ENCODE results near the gene KLB.
"Not testable (repeated sequence)": the region's sequence is repeated elsewhere in the genome, so short reads cannot be mapped to it uniquely, and the experiment has no call there.

Gene KLB

DNA sequence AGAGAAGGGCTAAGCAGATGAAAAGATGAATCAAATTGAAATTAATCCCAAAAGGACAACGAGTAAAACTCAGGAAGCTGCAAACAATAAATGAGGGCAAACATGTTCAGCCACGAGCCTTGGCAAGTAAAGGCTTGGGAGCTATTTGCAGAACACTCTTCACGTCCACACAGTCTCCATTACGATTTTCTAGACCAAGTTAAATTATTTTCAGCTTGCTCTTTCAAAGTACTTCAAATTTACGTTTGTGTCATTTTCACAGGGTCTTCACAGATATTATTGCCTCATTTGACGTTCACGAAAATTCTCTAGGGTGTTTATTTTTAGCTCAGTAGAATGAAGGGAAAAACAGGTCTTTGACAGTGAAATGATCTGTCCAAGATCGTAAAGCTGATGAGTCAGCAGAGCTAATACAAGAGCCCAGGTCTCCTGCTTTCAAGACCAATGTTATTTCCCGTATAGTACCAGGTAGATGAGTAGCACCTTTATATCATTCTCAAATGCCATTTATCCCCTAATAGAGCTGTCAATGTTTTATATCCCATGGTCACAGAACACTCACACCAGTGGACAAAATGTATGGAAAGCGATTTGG, 20.9 kb downstream of the KLB start:
- no peak for DNase-seq

DNA sequence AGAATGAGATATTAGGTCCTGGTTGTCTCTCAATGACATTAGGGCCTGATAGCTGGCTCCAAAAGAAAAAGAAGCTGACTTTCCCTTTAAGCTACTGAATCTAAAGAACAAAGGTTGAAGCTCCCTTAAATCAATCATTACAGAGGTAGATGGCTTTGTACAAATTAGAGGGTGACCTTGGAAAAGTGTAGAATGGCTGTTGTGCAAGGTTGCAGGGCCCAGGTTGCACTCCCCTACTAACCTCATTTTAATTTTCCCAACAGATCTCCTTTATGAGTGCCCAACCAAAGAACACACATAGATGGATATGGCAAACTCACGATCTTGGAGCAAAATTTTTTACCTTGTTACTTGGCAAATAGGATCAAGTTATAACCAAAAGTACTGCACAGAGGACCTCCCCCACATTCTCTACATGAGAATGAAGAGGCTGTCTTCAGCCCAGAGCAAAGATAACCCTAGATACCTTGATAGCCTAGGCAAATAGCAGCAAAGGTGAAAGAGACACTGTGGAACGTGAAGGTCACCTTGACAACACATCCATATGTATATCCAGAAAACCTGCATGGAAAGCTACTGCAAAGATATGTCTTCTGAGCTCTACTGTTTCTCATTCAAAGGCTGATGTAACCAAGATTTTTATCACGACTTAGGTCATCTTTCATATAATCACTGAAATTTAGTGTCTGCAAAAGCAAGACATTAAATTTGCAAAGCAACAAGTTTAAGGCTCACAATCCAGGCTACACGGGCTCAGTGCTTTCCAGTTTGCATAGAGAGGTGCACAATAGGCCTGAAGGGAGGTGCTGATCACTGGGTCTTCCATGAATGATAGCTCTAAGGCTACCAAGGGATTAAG, 23.0 kb downstream of the KLB start:
- DNase-seq, result no peak

DNA sequence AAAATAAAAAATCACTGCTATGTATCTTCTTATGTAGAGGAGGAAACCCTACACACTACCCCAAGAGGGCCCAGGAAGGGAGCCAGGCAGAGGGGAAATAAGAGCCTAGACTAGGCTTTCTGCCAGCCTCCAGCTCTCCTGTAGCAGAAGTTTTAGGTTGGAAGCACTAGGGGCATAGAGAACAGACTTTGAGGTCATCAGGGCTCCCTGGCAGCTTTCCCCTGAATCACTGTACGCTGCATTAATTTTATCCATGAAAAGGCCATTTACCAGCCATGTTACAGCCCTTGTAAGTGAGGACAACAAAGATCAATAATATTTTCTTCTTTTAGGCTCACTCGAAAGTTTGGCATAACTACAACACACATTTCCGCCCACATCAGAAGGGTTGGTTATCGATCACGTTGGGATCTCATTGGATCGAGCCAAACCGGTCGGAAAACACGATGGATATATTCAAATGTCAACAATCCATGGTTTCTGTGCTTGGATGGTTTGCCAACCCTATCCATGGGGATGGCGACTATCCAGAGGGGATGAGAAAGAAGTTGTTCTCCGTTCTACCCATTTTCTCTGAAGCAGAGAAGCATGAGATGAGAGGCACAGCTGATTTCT, 27.3 kb downstream of the KLB start:
- no peak for DNase-seq

DNA sequence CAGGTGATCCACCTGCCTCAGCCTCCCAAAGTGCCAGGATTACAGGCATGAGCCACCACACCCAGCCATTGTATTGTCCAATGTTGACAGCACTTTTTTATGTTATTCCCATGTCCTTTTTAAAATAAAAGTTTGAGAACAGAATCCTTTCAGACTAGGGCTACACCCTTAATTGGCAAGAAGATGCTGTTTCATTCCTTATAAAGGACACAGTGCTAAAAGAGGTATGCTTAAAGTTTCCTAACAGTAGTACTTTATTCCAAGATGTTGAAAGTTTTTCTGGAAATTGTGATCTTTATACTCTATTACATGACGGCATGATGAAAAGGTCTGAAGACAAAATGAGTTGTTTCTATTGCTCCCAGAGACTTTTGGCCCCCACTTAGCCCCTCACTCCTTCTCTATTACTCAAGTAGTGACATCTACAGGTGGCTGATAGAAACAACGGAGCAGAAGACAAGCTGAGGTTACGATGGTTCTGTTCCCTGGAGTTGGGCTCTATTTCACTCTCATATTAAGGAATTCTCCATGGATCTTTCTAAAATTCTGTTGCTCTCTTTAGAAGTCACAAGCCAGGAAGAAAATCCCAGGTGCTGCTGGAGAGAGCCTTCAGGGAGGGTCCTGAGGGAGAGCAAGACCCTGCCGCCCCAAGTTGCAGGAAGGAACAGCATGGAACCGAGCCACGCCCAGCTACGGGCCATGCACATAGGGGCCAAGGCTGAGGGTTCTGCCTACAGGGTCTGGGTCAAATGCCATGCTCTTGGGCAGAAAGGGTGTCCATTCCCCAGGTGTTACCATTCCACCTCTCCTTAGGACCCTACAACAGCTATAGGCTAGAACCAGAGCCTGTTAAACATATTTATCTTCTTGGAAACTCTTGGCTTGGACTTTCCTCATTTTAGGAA, 29.2 kb downstream of the KLB start:
- no peak for DNase-seq

DNA sequence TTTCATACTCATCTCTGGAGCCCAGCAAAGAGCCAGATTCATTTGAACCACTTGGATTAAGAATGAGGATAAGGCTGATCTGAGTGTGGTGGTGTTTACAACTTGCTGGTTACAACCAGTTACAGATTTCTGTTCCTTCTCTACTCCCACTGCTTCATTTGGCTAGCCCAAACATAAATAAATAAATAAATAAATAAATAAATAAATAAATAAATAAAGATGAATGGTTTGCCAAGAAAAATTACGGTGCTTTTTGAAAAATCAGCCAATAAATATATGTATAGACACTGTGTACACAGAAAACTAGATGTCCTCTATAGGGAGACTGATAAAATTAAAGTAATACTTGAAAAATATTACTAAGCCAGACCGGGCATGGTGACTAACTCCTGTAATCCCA, 34.9 kb downstream of the KLB start:
- DNase-seq, result no peak

DNA sequence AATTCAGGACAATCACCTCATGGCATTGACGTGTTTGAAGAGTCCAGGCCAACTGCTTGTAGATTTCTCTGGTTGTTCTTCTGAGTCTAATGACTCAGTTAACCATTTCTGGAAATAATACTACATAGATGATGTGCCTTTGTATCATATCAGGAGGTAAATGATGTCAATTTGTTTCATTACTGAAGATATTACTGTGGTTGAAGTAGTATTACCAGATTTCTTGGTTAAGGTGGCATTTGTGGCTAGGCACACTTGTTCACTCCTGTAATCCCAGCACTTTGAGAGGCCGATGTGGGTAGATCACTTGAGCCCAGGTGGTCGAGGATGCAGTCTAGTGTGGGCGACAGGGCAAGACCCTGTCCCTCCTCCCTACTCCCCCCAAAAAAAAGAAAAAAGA, 36.3 kb downstream of the KLB start:
- DNase-seq, result no peak

DNA sequence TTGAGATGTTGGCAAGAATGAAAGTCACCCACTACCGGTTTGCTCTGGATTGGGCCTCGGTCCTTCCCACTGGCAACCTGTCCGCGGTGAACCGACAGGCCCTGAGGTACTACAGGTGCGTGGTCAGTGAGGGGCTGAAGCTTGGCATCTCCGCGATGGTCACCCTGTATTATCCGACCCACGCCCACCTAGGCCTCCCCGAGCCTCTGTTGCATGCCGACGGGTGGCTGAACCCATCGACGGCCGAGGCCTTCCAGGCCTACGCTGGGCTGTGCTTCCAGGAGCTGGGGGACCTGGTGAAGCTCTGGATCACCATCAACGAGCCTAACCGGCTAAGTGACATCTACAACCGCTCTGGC, 39.7 kb downstream of the KLB start:
- DNase-seq, result no peak

DNA sequence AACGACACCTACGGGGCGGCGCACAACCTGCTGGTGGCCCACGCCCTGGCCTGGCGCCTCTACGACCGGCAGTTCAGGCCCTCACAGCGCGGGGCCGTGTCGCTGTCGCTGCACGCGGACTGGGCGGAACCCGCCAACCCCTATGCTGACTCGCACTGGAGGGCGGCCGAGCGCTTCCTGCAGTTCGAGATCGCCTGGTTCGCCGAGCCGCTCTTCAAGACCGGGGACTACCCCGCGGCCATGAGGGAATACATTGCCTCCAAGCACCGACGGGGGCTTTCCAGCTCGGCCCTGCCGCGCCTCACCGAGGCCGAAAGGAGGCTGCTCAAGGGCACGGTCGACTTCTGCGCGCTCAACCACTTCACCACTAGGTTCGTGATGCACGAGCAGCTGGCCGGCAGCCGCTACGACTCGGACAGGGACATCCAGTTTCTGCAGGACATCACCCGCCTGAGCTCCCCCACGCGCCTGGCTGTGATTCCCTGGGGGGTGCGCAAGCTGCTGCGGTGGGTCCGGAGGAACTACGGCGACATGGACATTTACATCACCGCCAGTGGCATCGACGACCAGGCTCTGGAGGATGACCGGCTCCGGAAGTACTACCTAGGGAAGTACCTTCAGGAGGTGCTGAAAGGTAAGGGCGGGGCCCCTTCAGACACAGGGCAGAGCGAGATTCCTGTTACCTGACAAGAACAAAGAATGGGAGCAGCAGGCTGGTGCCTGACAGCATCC, 40.3 kb downstream of the KLB start:
- DNase-seq, result no peak

DNA sequence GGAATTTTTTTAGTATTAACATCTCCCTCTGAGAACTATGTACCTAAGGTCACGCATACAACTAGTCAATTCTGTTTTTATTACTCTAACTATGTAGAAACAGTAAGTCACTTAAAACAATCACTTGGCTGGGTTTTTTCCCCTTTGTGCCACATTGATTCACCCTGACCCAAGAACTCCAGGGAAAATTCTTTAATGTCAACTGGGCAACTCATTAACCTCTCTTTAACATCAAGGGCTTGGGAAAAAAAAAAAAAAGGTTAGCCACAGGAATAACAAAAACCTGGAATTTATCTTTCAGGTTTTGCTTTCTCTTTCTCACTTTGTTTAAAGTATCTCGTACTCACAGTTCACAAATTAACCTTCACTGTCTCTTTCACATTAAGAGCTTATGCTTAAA, 43.9 kb downstream of the KLB start:
- no peak for DNase-seq

DNA sequence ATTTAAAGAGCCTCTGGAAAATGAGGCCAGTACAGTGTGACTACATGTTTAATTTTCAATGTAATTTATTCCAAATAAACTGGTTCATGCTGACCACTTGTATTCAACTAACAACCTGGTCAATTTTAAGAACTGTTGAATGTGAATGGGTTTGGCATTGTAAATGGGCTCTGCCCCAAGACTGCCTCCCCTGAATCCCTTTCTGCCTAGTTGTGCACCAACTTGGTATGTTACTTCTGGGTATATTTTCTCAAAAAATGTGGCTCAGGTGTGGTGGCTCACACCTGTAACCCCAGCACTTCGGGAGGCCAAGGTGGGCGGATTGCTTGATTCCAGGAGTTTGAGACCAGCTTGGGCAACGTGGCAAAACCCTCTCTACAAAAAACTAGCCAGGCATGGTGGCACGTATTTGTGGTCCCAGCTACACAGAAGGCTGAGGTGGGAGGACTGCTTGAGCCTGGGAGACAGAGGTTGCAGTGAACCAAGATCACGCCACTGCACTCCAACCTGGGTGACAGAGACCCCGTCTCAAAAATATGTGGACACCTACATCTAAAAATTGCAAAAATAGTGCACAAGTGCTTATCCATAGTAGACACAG, 44.8 kb downstream of the KLB start:
- no peak for DNase-seq

DNA sequence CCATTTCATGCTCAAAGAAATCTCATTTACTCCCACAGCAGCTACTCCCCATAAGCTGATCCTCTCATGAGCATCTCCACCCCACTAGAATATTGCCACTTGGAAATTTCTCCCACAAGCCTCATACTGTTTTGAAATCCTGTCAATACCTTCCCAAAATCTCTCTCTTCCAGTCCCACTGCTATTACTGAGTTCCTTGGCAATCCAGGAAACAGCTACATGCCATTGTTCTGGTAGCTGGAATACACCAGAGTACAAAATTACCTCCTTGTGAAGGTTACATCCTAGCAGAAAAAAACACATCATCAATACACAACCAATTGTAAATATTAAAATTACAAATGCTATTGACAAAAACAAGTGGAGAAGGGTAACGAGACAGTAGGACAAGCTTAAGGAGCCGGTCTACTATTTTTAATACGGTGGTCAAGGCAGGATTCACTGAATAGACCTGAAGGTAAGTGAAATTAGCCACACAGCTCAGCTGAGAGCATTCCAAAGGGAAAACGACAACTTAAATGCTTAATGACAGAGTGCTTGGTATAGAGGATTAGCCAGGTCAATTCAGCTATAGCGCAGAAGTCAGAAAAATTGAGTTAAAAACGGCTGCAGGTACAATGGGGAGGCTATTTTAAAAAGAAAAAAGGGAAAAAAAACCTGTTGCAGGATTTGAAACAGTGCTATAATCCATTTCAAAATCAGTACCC, 45.6 kb downstream of the KLB start:
- no peak for DNase-seq

DNA sequence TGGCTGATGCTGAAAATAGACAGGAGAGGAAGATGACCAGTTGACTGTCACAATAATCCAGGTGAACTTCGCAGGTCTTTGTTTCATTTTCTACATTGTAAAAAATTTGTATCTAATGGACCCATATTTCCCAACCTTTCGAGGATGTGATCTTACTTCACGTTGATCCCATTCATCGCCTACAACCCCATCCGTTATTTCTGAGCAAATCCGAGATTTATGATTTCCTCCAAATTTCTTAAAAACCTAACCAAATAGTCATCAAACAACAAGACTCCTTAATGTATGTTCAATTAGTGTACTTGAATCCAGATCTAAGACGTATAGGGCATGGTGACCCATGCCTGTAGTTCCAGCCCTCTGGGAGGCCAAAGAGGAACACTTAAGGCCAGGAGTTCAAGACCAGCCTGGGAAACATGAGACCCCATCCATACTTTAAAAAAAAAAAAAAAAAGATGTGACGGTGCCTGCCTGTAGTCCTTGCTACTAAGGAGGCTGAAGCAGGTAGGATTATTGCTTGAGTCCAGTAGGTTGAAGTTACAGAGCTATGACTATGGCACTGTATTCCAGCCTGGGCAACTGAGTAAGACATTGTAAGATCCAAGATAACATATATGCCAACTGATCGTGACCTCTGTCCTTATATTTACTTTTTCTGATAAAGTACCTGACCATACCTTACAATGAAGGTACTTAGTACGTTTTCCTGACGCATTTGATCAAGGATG, 46.3 kb downstream of the KLB start:
- no peak for DNase-seq

DNA sequence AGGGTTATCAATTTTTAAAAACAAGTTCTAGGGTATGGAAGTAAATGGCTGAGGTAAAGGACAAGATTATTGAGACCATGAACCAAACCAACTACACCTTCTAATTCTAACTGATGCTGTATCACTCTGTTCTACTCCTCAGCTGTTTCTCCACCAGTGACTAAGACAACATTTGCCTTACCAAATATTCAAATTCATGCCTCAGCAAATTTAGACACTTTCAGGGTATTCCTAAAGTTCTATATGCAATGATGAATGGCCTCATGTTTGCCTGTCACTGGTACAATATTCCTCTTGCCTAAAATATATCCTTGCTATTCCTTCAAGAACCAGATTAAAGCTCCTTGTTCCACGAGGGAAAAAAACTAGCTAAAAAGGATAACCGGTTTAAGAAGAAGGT, 47.0 kb downstream of the KLB start:
- no peak for DNase-seq

DNA sequence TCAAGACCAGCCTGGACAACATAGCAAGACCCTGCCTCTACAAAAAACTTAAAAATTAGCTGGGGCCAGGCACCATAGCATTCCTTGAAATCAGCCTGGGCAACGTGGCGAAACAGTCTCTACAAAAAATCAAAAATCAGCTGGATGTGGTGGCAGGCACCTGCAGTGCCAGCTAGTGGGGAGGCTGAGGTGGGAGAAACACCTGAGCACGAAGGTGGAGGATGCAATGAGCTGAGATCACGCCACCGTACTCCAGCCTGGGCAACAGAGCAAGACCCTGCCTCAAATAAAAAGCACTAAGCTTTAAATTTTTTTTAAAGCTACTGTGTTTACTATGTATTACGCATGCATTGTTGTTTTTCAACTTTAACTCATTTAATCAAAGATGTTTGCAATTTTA, 48.8 kb downstream of the KLB start:
- no peak for DNase-seq

DNA sequence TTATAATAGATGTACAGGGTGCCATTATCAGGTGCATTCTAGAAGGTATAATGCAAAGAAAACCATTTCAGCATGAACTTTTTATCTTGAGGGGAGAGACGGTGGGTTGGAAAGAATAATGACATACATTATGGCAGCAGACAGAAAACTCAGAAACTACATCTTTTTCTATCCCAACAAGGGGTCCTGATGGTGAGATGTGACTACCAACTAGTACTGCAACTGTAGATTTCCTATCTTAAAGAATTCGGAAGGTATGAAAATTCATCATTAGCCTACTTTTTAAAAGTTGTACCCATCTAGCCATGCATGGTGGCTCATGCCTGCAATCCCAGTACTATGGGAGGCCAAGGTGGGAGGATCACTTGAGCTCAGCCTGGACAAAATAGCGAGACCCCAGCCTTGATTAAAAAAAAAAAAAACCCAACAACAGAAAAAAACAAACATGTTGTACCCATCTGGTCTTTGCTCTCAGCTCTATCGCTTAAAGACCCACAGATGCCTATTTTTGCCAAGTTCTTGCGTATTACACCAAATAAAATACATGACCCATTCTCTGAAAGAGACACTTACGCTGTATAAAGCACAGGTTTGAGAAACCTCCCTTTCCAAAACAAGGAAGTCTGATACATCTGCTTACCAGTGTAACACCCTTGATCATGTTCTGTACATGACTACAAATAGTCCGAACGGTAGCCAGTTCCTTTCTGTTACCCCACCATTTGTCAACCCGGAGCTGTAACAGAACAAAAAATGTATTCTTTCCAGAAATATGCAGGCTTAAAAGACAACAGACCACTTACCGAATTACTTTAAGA, 50.4 kb downstream of the KLB start:
- no peak for DNase-seq

DNA sequence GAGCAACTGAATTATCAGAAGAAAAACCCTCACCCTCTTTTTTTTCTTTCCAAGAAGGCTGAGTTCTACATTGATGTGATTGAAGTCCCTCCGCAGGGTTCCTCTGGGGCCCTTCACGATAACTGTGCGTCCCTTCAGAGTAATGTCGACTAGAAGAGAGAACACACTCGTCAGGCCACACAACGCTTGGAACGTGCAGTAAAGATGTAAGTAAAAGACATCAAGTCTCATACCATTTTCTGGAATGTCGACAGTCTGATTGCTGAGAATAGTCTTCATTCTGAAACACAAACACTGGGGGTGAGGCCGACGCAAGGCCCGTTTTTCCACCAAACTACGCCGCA, 51.4 kb downstream of the KLB start:
- not testable (repeated sequence) for DNase-seq

DNA sequence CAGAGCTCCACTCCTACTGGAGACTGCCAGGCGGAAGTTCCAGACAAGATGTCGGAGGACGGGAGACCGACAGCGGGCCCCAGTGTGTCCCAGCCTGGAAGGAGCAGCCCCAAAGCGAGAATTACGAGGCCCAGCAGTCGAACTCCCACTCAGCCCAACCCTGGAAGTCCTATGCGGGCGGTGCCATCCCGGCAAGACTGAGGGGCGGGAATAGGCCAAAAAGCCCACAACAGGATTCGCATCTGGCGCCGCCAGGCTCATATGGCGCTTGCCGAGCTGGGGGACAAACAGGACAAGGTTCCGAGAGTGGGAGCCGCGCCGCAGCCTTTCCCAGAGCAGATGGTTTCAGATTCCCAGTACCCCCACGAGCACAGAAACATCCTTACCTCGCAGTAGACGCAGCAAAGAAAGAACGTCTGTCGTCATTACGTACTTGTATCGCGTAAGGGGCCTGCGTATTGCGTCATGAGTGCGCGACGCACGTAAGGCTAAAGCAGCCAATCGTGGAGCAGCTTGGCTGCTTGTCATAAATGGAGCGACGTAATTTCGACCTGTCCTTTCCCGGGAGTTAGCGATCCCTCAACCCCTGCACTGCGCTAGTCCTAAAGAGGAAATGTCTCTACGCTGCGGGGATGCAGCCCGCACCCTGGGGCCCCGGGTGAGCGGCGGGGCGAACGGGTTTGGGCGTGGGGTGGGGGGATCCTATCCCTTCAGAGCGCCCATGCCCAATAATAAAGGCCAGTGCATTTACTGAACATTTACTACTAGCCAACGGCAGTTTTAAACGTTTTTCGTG, 52.0 kb downstream of the KLB start, which contains the start of the genes LIAS and RPL9:
Gene LIAS (plus strand): TSS at position 552 of the 796 bp plus-strand sequence. CDS start 62 bp downstream, at position 614.
Gene RPL9 (minus strand): TSS at position 418 of the 796 bp plus-strand sequence. CDS start 483 bp downstream, outside the sequence.
- peak; percentile 98 for DNase-seq

DNA sequence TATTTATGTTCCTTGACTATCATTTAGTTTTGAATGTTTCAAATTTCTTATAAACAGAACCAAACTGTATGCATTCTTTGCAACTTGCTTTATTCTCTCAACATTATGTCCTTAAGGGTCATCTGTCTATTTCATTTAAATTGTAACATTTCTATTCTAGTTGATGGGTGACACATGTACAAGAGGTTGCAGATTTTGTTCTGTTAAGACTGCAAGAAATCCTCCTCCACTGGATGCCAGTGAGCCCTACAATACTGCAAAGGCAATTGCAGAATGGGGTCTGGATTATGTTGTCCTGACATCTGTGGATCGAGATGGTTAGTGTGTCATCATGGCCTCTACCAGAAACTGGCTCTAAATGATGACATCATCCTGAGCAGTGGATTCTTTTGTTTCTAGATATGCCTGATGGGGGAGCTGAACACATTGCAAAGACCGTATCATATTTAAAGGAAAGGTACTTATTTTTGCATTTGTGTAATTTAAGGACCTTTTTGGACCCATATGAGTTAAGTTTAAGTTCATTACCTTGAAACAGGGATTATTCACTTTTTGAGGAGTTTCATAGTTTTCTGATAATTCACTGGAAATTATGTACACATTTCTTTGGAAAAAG, 58.3 kb downstream of the KLB start:
- no peak for DNase-seq

Data from NCI-H146 (cell line).